Lower leg skin (tissue), 3 donors: ENCODE results near the gene NSMCE1.
"Not testable (repeated sequence)": the region's sequence is repeated elsewhere in the genome, so short reads cannot be mapped to it uniquely, and the experiment has no call there.

Source experiments
- POLR2A ChIP-seq, 2 donors: fragments of 450-650 bp; IDR thresholded peaks; one replicate each; pipeline ENCODE4 v1.6.1; 2016 to 2017; ENCODE audit warnings: antibody characterized with exemption in 2 of 2, mild to moderate bottlenecking in 1 of 2, moderate library complexity in 1 of 2
- TF ChIP-seq, protein P1 (sequence below), 3 donors: fragments of 450-650 bp; IDR thresholded peaks; one replicate each; pipeline ENCODE4 v1.5.1; 2016; ENCODE audit warnings: antibody characterized with exemption in 3 of 3, mild to moderate bottlenecking in 3 of 3, moderate library complexity in 2 of 3

DNA sequence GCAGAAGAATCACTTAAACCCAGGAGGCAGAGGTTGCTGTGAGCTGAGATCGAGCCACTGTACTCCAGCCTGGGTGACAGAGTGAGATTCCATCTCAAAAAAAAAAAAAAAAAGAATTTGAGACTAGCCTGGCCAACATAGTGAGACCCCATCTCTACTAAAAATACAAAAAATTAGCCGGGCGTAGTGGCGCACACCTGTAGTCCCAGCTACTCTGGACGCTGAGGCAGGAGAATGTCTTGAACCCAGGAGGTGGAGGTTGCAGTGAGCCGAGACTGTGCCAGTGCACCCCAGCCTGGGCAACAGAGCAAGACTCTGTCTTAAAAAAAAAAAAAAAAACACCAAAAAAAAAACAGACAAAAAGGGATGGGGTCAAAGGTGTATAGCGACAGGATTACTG, 4.1 kb upstream of the NSMCE1 start:
- TF ChIP-seq, protein P1, sequence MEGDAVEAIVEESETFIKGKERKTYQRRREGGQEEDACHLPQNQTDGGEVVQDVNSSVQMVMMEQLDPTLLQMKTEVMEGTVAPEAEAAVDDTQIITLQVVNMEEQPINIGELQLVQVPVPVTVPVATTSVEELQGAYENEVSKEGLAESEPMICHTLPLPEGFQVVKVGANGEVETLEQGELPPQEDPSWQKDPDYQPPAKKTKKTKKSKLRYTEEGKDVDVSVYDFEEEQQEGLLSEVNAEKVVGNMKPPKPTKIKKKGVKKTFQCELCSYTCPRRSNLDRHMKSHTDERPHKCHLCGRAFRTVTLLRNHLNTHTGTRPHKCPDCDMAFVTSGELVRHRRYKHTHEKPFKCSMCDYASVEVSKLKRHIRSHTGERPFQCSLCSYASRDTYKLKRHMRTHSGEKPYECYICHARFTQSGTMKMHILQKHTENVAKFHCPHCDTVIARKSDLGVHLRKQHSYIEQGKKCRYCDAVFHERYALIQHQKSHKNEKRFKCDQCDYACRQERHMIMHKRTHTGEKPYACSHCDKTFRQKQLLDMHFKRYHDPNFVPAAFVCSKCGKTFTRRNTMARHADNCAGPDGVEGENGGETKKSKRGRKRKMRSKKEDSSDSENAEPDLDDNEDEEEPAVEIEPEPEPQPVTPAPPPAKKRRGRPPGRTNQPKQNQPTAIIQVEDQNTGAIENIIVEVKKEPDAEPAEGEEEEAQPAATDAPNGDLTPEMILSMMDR (IDR thresholded peaks at IDR 0.05): not testable (repeated sequence)
- not testable (repeated sequence) for TF ChIP-seq POLR2A (IDR thresholded peaks at IDR 0.05)
